Ovary (tissue), 9 donors: ENCODE results near the gene TNKS2. TPM values are rescaled to one million over a fixed set of nuclear protein-coding genes. Genes with fewer than 3 reads are reported as not detected.

Experiments used
- DNase-seq, 5 donors: peaks; one replicate each; pipeline ENCODE4 v3.0.0-alpha.2; 2019 to 2020
- H3K27ac ChIP-seq, 2 donors: fragments of 200-600 bp; one replicate each; pipeline versions ENCODE4 v1.5.1 to v1.8.0; 2019 to 2022
- H3K27me3 ChIP-seq: fragments of 200-600 bp; one replicate; pipeline ENCODE4 v1.8.0; 2022
- H3K36me3 ChIP-seq: fragments of 200-600 bp; sonication (generic); one replicate; pipeline ENCODE4 v1.5.1; 2019
- H3K4me1 ChIP-seq: one replicate; pipeline ENCODE4 v1.8.1; 2013; ENCODE audit warnings: mild to moderate bottlenecking, moderate library complexity; ENCODE audit not compliant: insufficient read depth
- H3K4me3 ChIP-seq: fragments of 200-600 bp; sonication (generic); one replicate; pipeline ENCODE4 v1.5.1; 2017
- H3K9me3 ChIP-seq, 2 donors: fragments of 200-600 bp in 1 of 2; sonication (generic) in 1 of 2; one replicate each; pipeline versions ENCODE4 v1.5.1 to v1.8.1; 2013 to 2019; ENCODE audit warnings: mild to moderate bottlenecking in 1 of 2, moderate library complexity in 1 of 2
- CTCF ChIP-seq, 3 donors: fragments of 450-650 bp in 2 of 3; fragments of 200-600 bp in 1 of 3; IDR thresholded peaks; one replicate each; pipeline versions ENCODE4 v1.5.1 to v1.8.0; 2016 to 2022; ENCODE audit warnings: antibody characterized with exemption in 3 of 3, mild to moderate bottlenecking in 1 of 3
- EP300 ChIP-seq: sonication (generic); formaldehyde crosslinking; IDR thresholded peaks from one replicate; pipeline ENCODE4 v1.6.1; 2017; ENCODE audit warnings: antibody characterized with exemption
- POLR2A ChIP-seq: fragments of 450-650 bp; IDR thresholded peaks from one replicate; pipeline ENCODE4 v1.6.1; 2017; ENCODE audit warnings: antibody characterized with exemption, mild to moderate bottlenecking, moderate library complexity
- WGBS, 3 donors: extraction: QIAGEN DNeasy Blood & Tissue Kit in 1 of 3; methylation state at CpG; one replicate each; pipeline versions ENCODE4 v1.1.5 to v1.1.7; 2013 to 2017; 5-methylcytosine and 5-hydroxymethylcytosine counted together
- intact Hi-C, 4 donors: fragments of 100-400 bp; cut with DNase I; formaldehyde crosslinking; loops; one replicate each; pipeline versions ENCODE4 v1.11.0 to v1.15.1; 2022 to 2023
- polyA plus RNA-seq, 2 donors: library from polyadenylated mRNA; stranded (reverse); fragments of 200-250 nt in 1 of 2; fragments of 350-450 nt in 1 of 2; fragmentation: Illumina TruSeq in 1 of 2; extraction: RNeasy Lipid Tissue Mini Kit (QIAGEN cat#74804) in 1 of 2; gene quantifications; one replicate each; pipeline ENCODE4 v1.2.3, GENCODE V29; 2013 to 2014
- total RNA-seq, 7 donors: library from RNA; depleted of rRNA in 2 of 7; stranded (reverse); fragments of >200 nt in 2 of 7; fragmentation: NEBNext Ultra II Directional in 3 of 7; extraction: Animal tissue kit (Norgen Biotek cat#: 25700) in 3 of 7; gene quantifications; one replicate each; pipeline versions ENCODE4 v1.1.0 to v1.2.4, GENCODE V29; 2016 to 2023
- donor health status: DM: no; HTN: no; CAD: no; lungs with moderate emphysema.
- donor health status: DM: no; HTN: no; CAD: no.
- donor health status: Bipolar disorder and iron deficiency.
- donor health status: DM: yes; HTN: yes; CAD: no.
- donor health status: DM: no; HTN: no; CAD: no.
- donor health status: DM: yes; HTN: yes; CAD: no.

The TNKS2 gene
- total and polyA plus RNA-seq, 9 donors: 19.4 to 52.6 (median 42.8) TPM

- H3K9me3 ChIP-seq: no peaks in the 10 kb centered on the region
- H3K4me1 ChIP-seq: peaks cover 3% of the 10 kb centered on the region
- H3K4me3 ChIP-seq: no peak overlapping the region
- intact Hi-C loops: no loop called here
- TF ChIP-seq CTCF (IDR thresholded peaks at IDR 0.05) (no peak), POLR2A (no peak), EP300 (no peak)
- DNase-seq: no peak
- H3K36me3 ChIP-seq: no peaks in the 10 kb centered on the region
- H3K27me3 ChIP-seq: no peaks in the 10 kb centered on the region
- H3K27ac ChIP-seq: no peak overlapping the region
- WGBS, 3 donors: 79 to 94% (median 80%) methylated on average over 3 of the region's 3 CpGs
These were observed 40.0 kb downstream of the TNKS2 start for GRCh38 chr10:91838199-91838598.

GRCh38 chr10:91843083-91843482, 44.9 kb downstream of the TNKS2 start:
- Histone ChIP-seq H3K4me3 (no peak overlapping the region), H3K27me3 (no peaks in the 10 kb centered on the region), H3K36me3 (no peaks in the 10 kb centered on the region)

GRCh38 chr10:91856637-91857036, 58.4 kb downstream of the TNKS2 start:
- intact Hi-C loops: no loop called here
- no peaks in the 10 kb centered on the region for H3K36me3 ChIP-seq
- no peaks in the 10 kb centered on the region for H3K9me3 ChIP-seq

More at GRCh38 chr10:91843083-91843482, 44.9 kb downstream of the TNKS2 start:
- DNase-seq: no peak
- H3K4me1 ChIP-seq: peaks cover 3% of the 10 kb centered on the region
- intact Hi-C loops: no loop called here
- no peak overlapping the region for H3K27ac ChIP-seq
- no peak for TF ChIP-seq POLR2A
- no peak for TF ChIP-seq CTCF (IDR thresholded peaks at IDR 0.05)
- TF ChIP-seq EP300: no peak
- H3K9me3 ChIP-seq: no peaks in the 10 kb centered on the region

GRCh38 chr10:91860885-91861284, 62.7 kb downstream of the TNKS2 start:
- no peak overlapping the region for H3K27ac ChIP-seq
- 66 to 76% (median 70%) methylated on average over 1 of the region's 1 CpG for WGBS, 3 donors
- H3K36me3 ChIP-seq: no peaks in the 10 kb centered on the region
- H3K4me3 ChIP-seq: no peak overlapping the region
- H3K4me1 ChIP-seq: no peaks in the 10 kb centered on the region
- H3K9me3 ChIP-seq: no peaks in the 10 kb centered on the region
- H3K27me3 ChIP-seq: no peaks in the 10 kb centered on the region
- DNase-seq: no peak
- intact Hi-C loops: no loop called here
- TF ChIP-seq EP300 (no peak), POLR2A (no peak), CTCF (IDR thresholded peaks at IDR 0.05) (no peak)

More at GRCh38 chr10:91856637-91857036, 58.4 kb downstream of the TNKS2 start:
- DNase-seq: no peak
- no peak overlapping the region for H3K4me3 ChIP-seq
- no peak for TF ChIP-seq POLR2A
- no peak for TF ChIP-seq EP300
- no peak for TF ChIP-seq CTCF (IDR thresholded peaks at IDR 0.05)
- H3K27ac ChIP-seq: no peak overlapping the region
- H3K27me3 ChIP-seq: no peaks in the 10 kb centered on the region
- WGBS, 3 donors: 77 to 83% (median 81%) methylated on average over 6 of the region's 6 CpGs
- no peaks in the 10 kb centered on the region for H3K4me1 ChIP-seq
